Body of pancreas (tissue), 4 donors: Measurements from ENCODE around the gene BMPR1B.

Experiments used
- CTCF ChIP-seq, 7 experiments: fragments of 450-650 bp in 4 of 7; fragments of 200-600 bp in 3 of 7; sonication (generic) in 3 of 7; IDR thresholded peaks; one replicate each; pipeline ENCODE4 v1.5.1; 2016 to 2019; ENCODE audit warnings: antibody characterized with exemption in 7 of 7
- POLR2A ChIP-seq, 3 donors: fragments of 450-650 bp; IDR thresholded peaks; one replicate each; pipeline ENCODE4 v1.6.1; 2016; ENCODE audit warnings: antibody characterized with exemption in 3 of 3, mild to moderate bottlenecking in 2 of 3

DNA sequence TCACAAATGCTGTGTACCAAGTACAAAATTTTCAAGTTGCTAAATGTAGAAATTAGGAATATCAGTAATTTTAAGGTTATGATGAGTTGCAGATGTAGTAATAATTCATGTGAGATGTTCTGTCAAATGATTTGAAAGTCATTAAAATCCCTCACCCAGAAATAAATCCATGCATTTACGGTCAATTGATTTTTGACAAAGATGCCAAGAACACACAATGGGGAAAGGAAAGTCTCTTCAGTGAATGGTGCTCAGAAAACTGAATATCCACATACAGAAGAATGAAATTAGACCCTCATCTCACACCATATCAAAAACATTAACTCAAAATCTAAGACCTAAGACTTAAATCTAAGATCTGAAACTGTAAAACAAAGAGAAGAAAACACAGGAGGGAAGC lies 12.9 kb upstream of the BMPR1B start:
- TF ChIP-seq CTCF (IDR thresholded peaks at IDR 0.05): no peak
- TF ChIP-seq POLR2A (IDR thresholded peaks at IDR 0.05): no peak
